ENCODE results near the gene RAD51.
A peak's percentile ranks its signal among the peaks of the same experiment; 100 is the strongest.

The RAD51 gene

DNA sequence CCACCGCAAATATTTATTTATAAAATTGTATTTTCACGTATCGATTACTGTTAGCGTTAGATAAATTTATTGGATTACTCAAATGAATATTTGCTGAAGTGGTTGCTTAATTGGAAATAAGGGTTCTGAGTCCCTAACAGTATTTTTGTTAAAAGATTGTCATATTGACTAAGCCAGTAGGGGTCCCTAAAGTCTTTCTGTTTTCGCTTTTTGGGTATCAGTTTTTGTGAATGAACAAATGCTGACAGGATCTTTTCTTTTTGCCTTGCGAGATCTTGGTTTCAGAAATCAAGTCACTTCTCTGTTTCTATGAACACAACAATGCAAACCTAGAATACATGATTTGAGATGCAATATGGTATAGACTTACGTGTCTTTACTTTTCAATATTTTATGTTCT, 7.1 kb downstream of the RAD51 start:
- Histone ChIP-seq H3K9ac (ENCODE audit: insufficient read length) (no peak overlapping the region), H3K27ac (no peak overlapping the region), H3K36me3 (ENCODE audit: insufficient read depth, low read length) (peaks cover 48% of the 10 kb centered on the region), H3K4me3 (no peak overlapping the region), H3K9me3 (ENCODE audit: low read depth, low read length) (no peaks in the 10 kb centered on the region)
- no peak for DNase-seq (ENCODE audit: low read depth, low spot score)
- TF ChIP-seq EZH2 (IDR thresholded peaks at IDR 0.05) (no peak), POLR2AphosphoS5 (IDR thresholded peaks at IDR 0.05; ENCODE audit: borderline replicate concordance, low read depth, low read length) (no peak), FOXP2 (optimal IDR thresholded peaks at IDR 0.05; ENCODE audit: control extremely low read depth, extremely low read length, insufficient read depth) (no peak)

DNA sequence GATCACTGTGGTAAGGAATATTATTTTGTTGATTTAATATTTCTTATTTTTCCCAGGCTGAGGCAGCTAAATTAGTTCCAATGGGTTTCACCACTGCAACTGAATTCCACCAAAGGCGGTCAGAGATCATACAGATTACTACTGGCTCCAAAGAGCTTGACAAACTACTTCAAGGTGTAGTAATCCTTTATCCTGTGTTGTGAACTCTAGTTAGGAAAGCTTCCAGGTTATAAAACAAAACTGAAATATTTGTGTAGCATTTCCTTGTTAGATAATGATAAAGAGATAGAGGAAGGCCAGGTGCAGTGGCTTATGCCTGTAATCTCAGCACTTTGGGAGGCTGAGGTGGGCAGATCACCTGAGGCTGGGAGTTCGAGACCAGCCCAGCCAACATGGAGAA, 11.1 kb downstream of the RAD51 start:
- Histone ChIP-seq H3K9ac (ENCODE audit: insufficient read length) (no peak overlapping the region), H3K27ac (no peak overlapping the region), H3K36me3 (ENCODE audit: insufficient read depth, low read length) (peaks cover 53% of the 10 kb centered on the region), H3K9me3 (ENCODE audit: low read depth, low read length) (no peaks in the 10 kb centered on the region), H3K4me3 (no peak overlapping the region)
- TF ChIP-seq POLR2AphosphoS5 (IDR thresholded peaks at IDR 0.05; ENCODE audit: borderline replicate concordance, low read depth, low read length) (no peak), FOXP2 (optimal IDR thresholded peaks at IDR 0.05; ENCODE audit: control extremely low read depth, extremely low read length, insufficient read depth) (no peak), EZH2 (IDR thresholded peaks at IDR 0.05) (no peak)
- DNase-seq (ENCODE audit: low read depth, low spot score) = no peak

DNA sequence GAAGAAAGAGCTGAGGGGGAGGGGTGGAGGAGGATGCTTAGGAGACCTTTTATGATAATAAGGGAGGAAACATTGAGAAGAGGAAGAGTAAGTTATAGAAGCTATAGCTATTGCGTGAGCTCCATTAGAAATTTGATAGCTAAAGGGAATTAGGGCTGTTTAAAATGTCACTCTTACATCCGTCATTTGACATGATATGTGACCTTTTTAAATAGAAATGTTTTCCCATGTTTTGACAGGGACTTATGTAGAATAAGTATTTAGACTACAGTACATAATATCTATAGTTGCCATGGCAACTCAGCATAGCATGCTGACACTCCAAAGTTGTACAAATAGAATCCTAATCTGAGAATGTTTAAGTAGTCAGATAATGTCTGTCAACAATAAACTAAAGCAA, 19.2 kb downstream of the RAD51 start:
- H3K27ac ChIP-seq = no peak overlapping the region
- no peak overlapping the region for H3K9ac ChIP-seq (ENCODE audit: insufficient read length)
- no peak overlapping the region for H3K4me3 ChIP-seq
- DNase-seq (ENCODE audit: low read depth, low spot score) = no peak
- H3K36me3 ChIP-seq (ENCODE audit: insufficient read depth, low read length) = peaks cover 52% of the 10 kb centered on the region
- TF ChIP-seq FOXP2 (optimal IDR thresholded peaks at IDR 0.05; ENCODE audit: control extremely low read depth, extremely low read length, insufficient read depth) = no peak
- no peaks in the 10 kb centered on the region for H3K9me3 ChIP-seq (ENCODE audit: low read depth, low read length)

DNA sequence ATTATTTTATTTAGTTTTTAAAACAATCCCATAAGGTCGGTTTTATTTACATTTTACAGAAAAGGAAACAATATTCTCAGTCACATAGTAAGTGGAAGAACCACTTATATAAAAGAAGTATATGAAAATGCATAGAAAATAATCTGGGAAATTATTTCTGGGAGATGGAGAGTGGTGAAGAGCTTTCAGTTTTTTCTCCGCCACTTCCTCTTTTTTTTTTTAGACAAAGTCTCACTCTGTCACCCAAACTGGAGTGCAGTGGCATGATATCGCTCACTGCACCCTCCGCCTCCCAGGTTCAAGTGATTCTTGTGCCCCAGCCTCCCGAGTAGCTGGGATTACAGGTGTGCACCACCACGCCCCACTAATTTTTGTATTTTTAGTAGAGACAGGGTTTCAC, 21.2 kb downstream of the RAD51 start:
- no peak overlapping the region for H3K9ac ChIP-seq (ENCODE audit: insufficient read length)
- H3K4me3 ChIP-seq = no peak overlapping the region
- no peak for DNase-seq (ENCODE audit: low read depth, low spot score)

DNA sequence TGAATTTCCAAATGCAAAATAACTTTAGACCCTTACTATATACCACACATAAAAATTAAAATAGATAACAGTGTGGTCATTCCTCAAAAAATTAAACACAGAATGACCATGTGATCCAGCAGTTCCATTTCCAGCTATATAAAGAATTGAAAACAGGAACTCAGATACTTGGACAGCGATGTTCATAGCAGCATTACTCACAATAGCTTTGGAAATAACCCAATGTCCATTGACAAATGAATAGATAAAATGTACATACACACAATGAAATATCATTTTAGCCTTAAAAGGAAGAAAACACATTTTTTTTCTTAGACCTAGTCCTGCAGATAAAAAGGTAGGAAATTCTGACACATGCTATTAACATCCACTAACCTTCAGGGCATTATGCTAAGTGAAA, 26.7 kb downstream of the RAD51 start:
- Histone ChIP-seq H3K9me3 (ENCODE audit: low read depth, low read length) (no peaks in the 10 kb centered on the region), H3K27ac (no peak overlapping the region), H3K36me3 (ENCODE audit: insufficient read depth, low read length) (peaks cover 15% of the 10 kb centered on the region; the same call in 1 of the 2 replicates), H3K4me3 (no peak overlapping the region), H3K9ac (ENCODE audit: insufficient read length) (no peak overlapping the region)
- DNase-seq (ENCODE audit: low read depth, low spot score) = no peak
- TF ChIP-seq POLR2AphosphoS5 (IDR thresholded peaks at IDR 0.05; ENCODE audit: borderline replicate concordance, low read depth, low read length) (no peak), EZH2 (IDR thresholded peaks at IDR 0.05) (no peak), FOXP2 (optimal IDR thresholded peaks at IDR 0.05; ENCODE audit: control extremely low read depth, extremely low read length, insufficient read depth) (no peak)

More for the DNA sequence above, 21.2 kb downstream of the RAD51 start:
- no peak overlapping the region for H3K27ac ChIP-seq
- H3K9me3 ChIP-seq (ENCODE audit: low read depth, low read length) = no peaks in the 10 kb centered on the region
- H3K36me3 ChIP-seq (ENCODE audit: insufficient read depth, low read length) = peaks cover 40% of the 10 kb centered on the region
- no peak for TF ChIP-seq POLR2AphosphoS5 (IDR thresholded peaks at IDR 0.05; ENCODE audit: borderline replicate concordance, low read depth, low read length)
- no peak for TF ChIP-seq EZH2 (IDR thresholded peaks at IDR 0.05)
- no peak for TF ChIP-seq FOXP2 (optimal IDR thresholded peaks at IDR 0.05; ENCODE audit: control extremely low read depth, extremely low read length, insufficient read depth)

DNA sequence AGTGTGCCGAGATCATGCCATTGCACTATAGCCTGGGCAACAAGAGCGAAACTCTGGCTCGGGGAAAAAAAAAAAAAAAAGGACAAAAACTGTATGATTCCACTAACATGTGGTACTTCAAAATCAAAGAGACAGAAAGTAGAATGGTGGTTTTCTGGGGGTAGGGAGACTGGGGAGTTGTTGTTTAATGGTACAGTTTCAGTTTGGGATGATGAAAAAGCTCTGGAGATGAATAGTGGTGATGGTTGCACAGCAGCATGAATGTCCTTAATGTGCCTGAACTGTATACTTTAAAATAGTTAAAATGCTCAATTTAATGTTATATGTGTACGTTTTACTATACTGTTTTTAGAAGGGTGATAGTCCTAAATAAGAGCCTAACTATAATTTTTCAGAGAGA, 27.4 kb downstream of the RAD51 start:
- TF ChIP-seq FOXP2 (optimal IDR thresholded peaks at IDR 0.05; ENCODE audit: control extremely low read depth, extremely low read length, insufficient read depth) (no peak), POLR2AphosphoS5 (IDR thresholded peaks at IDR 0.05; ENCODE audit: borderline replicate concordance, low read depth, low read length) (no peak), EZH2 (IDR thresholded peaks at IDR 0.05) (no peak)
- no peak overlapping the region for H3K4me3 ChIP-seq
- H3K36me3 ChIP-seq (ENCODE audit: insufficient read depth, low read length) = peaks cover 12% of the 10 kb centered on the region; the same call in 1 of the 2 replicates
- no peaks in the 10 kb centered on the region for H3K9me3 ChIP-seq (ENCODE audit: low read depth, low read length)
- H3K9ac ChIP-seq (ENCODE audit: insufficient read length) = no peak overlapping the region
- H3K27ac ChIP-seq = 0 out of 2 replicates have a peak overlapping the region, but pooled peaks have one; percentile 26
- DNase-seq (ENCODE audit: low read depth, low spot score) = no peak

DNA sequence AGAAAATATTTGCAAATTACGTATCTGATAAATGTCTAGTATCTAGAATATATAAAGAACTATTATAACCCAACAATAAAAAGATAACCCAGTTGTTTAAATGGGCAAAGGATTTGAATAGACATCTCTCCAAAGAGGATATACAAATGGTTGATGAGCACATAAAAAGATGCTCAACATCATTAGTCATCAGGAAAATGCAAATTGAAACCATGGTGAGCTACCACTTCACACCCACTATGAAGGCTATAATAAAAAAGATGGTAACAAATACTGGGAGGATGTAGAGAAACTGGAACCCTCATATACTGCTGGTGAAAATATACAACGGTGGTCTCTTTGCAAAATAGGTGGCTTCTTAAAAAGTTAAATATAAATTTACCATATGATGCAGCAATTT, 28.0 kb downstream of the RAD51 start:
- TF ChIP-seq EZH2 (IDR thresholded peaks at IDR 0.05) = no peak
- TF ChIP-seq FOXP2 (optimal IDR thresholded peaks at IDR 0.05; ENCODE audit: control extremely low read depth, extremely low read length, insufficient read depth) = no peak
- TF ChIP-seq POLR2AphosphoS5 (IDR thresholded peaks at IDR 0.05; ENCODE audit: borderline replicate concordance, low read depth, low read length) = no peak
- Histone ChIP-seq H3K36me3 (ENCODE audit: insufficient read depth, low read length) (peaks cover 7% of the 10 kb centered on the region; the same call in 1 of the 2 replicates), H3K9ac (ENCODE audit: insufficient read length) (no peak overlapping the region), H3K4me3 (no peak overlapping the region), H3K9me3 (ENCODE audit: low read depth, low read length) (no peaks in the 10 kb centered on the region), H3K27ac (no peak overlapping the region)
- DNase-seq (ENCODE audit: low read depth, low spot score) = no peak

DNA sequence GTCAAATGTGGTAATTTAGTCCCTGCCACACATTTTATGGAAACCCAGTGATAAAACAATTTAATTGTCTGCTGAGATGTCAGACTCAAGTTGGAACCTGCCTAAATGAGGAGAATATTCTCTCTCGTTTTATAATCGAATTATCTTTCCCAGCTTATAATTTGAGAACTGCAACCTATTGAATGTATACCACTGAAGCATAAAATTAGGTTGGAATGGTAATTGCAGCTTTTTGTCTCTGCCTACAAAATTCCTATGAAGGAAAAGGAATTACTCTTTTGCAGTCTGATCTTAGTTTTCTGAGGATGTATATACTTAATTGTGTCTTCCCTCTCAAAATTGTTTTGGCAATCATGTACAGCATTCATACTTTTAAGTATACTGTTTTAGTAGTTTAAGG, 28.9 kb downstream of the RAD51 start:
- H3K36me3 ChIP-seq (ENCODE audit: insufficient read depth, low read length) = peaks cover 7% of the 10 kb centered on the region
- H3K9ac ChIP-seq (ENCODE audit: insufficient read length) = no peak overlapping the region
- no peak overlapping the region for H3K4me3 ChIP-seq
- no peak for DNase-seq (ENCODE audit: low read depth, low spot score)
- TF ChIP-seq EZH2 (IDR thresholded peaks at IDR 0.05) (no peak), FOXP2 (optimal IDR thresholded peaks at IDR 0.05; ENCODE audit: control extremely low read depth, extremely low read length, insufficient read depth) (no peak), POLR2AphosphoS5 (IDR thresholded peaks at IDR 0.05; ENCODE audit: borderline replicate concordance, low read depth, low read length) (no peak)
- H3K27ac ChIP-seq = no peak overlapping the region
- no peaks in the 10 kb centered on the region for H3K9me3 ChIP-seq (ENCODE audit: low read depth, low read length)

DNA sequence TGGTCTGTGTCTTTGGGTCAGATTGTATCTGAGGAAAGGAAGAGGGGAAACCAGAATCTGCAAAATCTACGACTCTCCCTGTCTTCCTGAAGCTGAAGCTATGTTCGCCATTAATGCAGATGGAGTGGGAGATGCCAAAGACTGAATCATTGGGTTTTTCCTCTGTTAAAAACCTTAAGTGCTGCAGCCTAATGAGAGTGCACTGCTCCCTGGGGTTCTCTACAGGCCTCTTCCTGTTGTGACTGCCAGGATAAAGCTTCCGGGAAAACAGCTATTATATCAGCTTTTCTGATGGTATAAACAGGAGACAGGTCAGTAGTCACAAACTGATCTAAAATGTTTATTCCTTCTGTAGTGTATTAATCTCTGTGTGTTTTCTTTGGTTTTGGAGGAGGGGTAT, 36.1 kb downstream of the RAD51 start:
- Histone ChIP-seq H3K27ac (peak overlapping the region; percentile 79), H3K4me3 (peak overlapping the region; percentile 8; the same call in 1 of the 2 replicates), H3K9me3 (ENCODE audit: low read depth, low read length) (no peaks in the 10 kb centered on the region), H3K9ac (ENCODE audit: insufficient read length) (no peak overlapping the region), H3K36me3 (ENCODE audit: insufficient read depth, low read length) (peaks cover 54% of the 10 kb centered on the region)
- DNase-seq (ENCODE audit: low read depth, low spot score) = no peak
- TF ChIP-seq FOXP2 (optimal IDR thresholded peaks at IDR 0.05; ENCODE audit: control extremely low read depth, extremely low read length, insufficient read depth) (no peak), POLR2AphosphoS5 (IDR thresholded peaks at IDR 0.05; ENCODE audit: borderline replicate concordance, low read depth, low read length) (no peak), EZH2 (IDR thresholded peaks at IDR 0.05) (no peak)
